Measurements from ENCODE around the gene RNGTT. TPM values are rescaled to one million over a fixed set of nuclear protein-coding genes. Genes with fewer than 3 reads are reported as not detected.

RNGTT gene
- polyA plus RNA-seq, 4 donors: 13.3 to 18.4 (median 17.1) TPM

DNA sequence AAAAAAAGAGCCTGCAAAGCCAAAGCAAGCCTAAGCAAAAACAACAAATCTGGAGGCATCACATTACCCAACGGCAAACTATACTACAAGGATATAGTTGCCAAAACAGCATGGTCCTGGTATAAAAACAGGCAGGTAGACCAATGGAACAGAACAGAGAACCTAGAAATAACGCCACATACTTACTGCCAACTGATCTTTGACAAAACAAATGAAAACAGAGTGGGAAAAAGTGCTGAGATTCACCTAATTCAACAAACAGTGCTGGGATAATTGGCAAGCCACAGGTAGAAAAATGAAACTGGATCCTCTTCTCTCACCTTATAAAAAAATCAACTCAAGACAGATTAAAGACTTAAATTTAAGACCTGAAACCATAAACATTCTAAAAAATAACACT is 291.8 kb downstream of the RNGTT start:
- no peak for DNase-seq (ENCODE audit: low read depth in 4 of 4, low spot score in 3 of 4)

DNA sequence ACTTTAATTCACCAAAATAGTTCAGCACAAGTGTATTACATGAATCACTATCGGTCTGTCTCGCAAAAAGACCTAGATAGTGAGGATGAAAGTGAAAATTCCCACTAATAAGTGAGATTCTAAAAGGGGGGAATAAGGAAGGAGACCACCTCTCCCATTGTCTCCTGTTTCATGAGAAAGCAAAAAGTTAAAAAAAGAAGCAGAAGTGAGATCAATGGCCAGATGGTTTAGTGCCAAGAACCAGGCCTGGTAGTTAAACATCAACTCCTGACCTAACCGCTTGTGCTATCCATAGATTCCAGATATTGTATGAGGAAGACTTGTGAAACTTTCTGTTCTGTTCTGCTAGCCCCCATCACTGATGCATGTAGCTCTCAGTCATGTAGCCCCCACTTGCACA is 293.0 kb downstream of the RNGTT start:
- DNase-seq (ENCODE audit: low read depth in 4 of 4, low spot score in 3 of 4): no peak

DNA sequence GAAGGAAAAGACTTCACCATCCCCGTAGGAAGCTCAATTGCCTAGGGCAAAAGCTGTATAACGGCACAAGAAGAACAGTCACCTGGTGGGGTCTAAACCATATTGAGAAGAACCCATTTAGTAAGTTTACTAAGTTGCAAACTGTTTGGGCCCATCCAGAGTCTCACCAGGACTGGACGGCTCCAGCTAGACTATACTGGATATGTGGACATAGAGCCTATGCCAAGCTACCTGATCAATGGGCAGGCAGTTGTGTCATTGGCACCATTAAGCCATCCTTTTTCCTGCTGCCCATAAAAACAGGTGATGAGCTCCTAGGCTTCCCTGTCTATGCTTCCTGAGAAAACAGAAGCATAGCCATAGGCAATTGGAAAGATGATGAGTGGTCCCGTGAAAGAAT is 293.9 kb downstream of the RNGTT start:
- DNase-seq (ENCODE audit: low read depth in 4 of 4, low spot score in 3 of 4): no peak

DNA sequence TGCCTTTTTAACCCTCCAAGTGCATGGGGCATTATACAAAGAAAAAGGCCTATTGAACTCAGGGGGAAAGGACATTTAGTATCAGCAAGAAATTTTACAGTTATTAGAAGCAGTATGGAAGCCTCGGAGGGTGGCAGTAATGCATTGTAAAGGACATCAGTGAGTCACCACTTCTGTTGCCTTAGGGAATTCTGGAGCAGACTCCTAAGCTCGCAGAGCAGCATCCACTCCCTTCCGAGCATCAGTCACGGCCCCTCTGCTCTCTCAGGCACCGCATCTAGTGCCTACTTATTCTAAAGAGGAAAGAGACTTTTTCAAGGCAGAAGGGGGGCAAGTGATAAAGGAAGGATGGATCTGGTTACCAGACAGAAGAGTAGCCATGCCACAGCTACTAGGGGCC is 296.5 kb downstream of the RNGTT start:
- DNase-seq (ENCODE audit: low read depth in 4 of 4, low spot score in 3 of 4): no peak

DNA sequence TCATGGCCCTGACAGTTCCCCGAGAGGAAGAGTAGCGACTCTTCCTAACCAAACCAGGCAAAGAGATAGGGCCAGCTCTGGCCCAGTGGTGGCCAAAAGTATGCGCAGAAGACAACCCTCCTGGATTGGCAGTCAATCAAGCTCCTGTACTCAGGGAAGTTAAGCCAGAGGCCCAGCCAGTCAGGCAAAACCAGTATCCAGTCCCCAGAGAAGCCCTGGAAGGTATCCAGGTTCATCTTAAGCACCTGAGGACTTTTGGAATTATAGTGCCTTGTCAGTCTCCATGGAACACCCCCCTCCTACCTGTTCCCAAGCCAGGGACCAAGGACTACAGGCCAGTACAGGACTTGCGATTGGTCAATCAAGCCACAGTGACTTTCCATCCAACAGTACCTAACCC is 298.3 kb downstream of the RNGTT start:
- DNase-seq (ENCODE audit: low read depth in 4 of 4, low spot score in 3 of 4): no peak

DNA sequence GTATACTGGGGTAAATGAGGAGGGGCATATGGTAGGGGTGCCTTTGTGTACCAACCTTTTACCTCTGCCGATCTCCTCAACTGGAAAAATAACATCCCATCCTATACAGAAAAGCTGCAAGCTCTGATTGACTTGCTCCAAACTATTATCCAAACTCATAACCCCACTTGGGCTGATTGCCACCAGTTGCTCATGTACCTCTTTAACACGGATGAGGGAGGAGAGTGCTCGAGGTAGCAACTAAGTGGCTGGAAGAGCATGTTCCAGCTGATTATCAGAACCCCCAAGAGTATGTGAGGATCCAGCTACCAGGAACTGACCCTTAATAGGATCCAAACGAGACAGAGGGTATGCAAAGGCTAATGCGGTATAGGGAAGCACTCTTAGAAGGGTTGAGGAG is 299.6 kb downstream of the RNGTT start:
- no peak for DNase-seq (ENCODE audit: low read depth in 4 of 4, low spot score in 3 of 4)

DNA sequence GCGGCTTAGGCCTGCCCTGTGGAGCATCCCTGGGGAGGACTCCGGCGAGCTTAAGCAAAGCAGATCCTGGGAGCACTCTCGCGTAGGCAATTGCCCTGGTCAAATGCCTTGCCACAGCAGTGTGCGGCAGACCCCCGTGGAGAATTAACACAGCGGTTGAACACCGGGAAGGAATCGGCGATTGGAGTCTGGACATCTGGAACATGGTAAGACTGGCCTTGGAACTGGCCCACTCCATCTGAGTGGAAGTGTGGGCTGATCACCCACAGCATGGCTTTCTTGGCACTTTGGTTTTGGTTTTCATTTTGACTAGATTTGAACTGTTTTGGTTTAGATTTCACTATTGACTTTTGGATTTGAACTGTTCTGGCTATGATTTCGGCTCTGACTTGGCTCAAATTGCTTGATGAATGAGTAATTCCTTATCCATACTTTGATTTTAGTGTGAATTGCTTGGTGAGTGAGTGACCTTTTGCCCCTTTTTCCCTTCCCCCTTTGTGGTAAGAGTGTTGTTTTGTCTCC is 300.7 kb downstream of the RNGTT start:
- DNase-seq (ENCODE audit: low read depth in 4 of 4, low spot score in 3 of 4): no peak

GRCh38 chr6:88662163-88662580 is 301.2 kb downstream of the RNGTT start:
- DNase-seq (ENCODE audit: low read depth in 4 of 4, low spot score in 3 of 4): no peak

- DNase-seq (ENCODE audit: low read depth in 4 of 4, low spot score in 3 of 4): no peak
These were observed 302.3 kb downstream of the RNGTT start for GRCh38 chr6:88661136-88661535.

DNA sequence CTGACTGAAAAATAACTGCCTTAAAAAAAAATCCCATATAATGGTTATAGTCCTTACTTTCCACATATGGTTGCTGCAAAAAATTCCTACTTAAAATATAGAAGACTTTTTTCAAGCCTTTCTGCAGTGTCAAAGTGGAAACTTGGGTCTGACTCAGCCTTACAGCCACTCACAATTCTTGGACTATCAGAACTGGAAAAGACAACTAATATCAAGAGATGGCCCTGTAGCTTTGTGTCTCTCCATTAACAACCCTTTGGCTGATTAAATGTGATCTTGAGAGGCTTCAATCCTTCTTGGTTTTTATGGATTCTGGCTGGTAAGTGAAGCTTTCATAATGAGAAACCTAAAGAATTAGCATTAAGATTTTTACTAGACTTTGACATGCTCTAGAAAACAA is 307.8 kb downstream of the RNGTT start:
- DNase-seq (ENCODE audit: low read depth in 4 of 4, low spot score in 3 of 4): no peak

DNA sequence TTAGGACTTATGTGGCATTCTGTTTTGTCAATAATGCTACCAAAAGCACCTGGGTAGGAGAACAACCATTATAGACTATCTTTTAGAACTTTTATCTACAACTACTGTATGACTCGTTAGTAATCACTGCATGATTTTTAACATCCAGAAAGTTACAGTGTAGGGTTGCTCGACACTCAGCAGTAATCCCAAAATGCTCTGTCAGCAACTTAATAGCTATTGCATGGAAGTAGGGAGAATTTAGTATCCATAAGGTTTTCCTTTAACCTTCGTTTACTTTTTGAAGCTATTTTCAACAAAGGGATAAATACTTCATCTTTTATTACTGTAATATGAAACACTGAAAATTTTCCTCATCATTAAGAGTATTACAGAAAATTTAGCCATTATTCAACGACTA is 309.5 kb downstream of the RNGTT start:
- no peak for DNase-seq (ENCODE audit: low read depth in 4 of 4, low spot score in 3 of 4)

DNA sequence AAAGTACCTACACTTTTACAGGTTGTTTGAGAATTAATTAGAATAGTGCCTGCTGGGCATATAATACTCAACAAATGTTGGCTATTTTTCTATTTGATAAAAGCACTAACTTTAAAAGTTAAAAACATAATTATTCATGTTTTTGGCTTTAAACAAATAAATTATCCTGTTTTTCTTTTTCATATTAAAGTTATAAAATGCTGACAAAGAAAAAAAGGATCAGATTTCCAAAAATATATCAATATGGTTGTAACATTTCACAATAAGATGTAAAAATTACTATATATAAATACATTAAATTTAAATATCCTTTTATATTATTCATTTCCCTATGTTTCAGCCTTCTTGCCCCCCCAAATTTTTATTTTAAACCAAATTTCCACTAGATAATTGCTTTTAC is 312.0 kb downstream of the RNGTT start:
- no peak for DNase-seq (ENCODE audit: low read depth in 4 of 4, low spot score in 3 of 4)

- DNase-seq (ENCODE audit: low read depth in 4 of 4, low spot score in 3 of 4): no peak
These were observed 312.4 kb downstream of the RNGTT start for GRCh38 chr6:88650979-88651378.

- no peak for DNase-seq (ENCODE audit: low read depth in 4 of 4, low spot score in 3 of 4)
These were observed 313.3 kb downstream of the RNGTT start for GRCh38 chr6:88650029-88650619.

DNA sequence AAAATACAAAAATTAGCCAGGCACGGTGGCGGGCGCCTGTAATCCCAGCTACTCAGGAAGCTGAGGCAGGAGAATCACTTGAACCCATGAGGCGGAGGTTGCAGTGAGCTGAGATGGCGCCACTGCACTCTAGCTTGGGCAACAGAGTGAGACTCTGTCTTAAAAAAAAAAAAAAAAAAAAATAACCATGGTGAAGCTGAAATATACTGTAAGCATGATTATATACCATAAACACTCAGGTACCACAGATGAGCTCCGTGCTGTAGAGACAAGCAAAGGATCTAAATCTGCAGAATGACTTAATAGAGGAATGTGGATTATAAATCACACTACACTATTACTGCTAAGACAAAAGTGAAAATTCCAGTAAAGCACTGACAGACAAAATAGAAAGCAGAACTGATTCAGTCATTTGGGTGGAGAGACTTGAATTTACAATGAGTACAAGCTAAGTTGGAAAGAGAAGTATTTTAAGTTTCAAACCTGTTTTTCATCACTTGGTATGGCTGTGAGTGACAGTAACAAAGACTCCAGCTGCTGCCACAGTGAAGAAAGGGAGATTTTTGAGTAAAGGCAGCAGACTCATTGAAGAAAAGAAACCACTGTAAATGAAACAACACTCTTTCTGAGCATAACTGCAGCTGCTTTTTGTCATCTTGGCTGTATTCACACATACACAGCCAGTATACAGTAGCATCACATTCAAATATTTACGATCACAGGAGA is 322.1 kb downstream of the RNGTT start:
- peak in 3 of 4 donors; percentile 5 to 14 (median 6) for DNase-seq (ENCODE audit: low read depth in 4 of 4, low spot score in 3 of 4)

DNA sequence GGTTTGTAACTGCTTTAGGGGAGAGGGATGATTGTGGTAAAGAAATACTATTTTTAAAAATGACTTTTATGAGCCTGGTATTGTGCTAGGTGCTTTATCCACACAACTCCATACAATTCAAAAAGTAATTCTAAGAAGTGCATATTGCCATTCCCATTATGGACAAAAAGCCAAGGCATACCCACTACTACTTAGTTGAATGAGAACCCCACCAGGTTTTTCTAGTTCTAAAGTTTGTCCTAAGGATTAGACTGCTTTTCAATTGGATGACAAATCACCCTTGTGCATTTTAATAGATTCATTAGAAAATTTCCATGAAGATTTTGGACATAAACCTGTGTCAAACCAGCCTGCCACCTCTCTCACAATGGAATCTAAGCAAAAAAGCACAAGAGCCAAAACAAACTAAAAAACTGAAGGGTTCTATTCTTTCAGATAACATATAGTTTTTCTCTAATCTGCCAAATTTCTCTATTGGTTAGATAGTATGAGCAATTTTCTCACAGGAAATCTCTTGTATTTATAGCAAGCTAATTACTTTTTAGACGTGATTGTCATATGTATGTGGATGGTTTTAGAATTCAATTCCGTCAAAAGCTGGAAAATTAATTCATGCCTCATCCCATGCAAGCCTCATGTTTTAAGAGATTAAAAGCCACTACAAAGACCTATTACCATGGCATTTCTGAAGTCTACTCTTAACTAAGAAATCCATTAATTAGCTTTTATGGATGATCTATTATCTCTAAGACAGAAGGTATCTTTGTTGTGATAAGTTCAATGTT is 325.5 kb downstream of the RNGTT start:
- DNase-seq (ENCODE audit: low read depth in 4 of 4, low spot score in 3 of 4): no peak

DNA sequence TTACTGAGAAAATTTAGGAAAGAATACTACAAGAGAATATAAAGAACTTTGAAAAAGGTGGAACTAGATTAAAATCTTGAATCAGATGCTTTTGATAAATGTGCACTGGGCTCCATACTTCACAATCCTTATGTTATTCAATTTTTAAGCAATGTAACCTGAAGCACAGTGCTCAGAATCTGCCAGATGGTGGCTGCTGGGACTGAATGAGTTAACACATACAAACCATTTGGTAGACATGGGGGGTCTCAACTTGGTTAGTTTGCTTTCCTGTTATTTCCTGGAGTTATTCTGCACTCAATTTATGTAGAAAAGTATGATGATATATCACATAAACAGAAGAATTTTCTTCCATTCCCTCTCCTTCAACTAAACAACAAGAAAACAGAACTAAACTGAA is 326.5 kb downstream of the RNGTT start:
- no peak for DNase-seq (ENCODE audit: low read depth in 4 of 4, low spot score in 3 of 4)

DNA sequence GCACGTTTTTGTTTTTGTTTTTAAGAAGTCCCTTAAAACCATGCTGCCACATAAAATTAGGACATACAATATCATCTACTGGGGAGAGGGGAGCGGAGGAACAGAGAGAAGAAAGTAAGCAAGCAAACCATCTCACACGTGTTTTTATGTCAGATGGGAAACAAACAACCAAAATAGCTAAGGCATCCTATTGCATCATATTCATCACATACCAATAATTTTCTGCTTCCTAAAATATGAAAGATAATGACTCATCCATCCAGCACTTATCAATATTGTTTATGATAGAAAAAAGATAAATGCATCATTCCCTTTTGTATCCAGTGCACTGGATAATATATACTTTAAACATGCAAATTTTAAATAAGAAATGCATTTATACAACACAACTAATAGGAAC is 329.6 kb downstream of the RNGTT start:
- no peak for DNase-seq (ENCODE audit: low read depth in 4 of 4, low spot score in 3 of 4)

DNA sequence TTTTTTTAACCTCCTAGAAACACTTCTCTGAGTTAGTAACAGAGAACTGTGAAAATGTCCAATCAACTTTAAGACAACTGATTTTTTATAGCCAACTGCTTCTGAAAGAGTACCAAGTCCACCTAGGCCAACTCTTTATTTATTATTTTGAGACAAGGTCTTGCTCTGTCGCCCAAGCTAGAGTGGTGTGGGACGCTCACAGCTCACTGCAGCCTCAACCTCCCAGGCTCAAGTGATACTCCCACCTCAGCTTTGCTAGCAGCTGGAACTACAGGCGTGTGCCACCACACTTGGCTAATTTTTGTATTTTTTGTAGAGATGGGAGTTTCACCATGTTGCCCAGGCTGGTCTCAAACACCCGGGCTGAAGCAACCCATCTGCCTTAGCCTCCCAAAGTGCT is 331.6 kb downstream of the RNGTT start:
- DNase-seq (ENCODE audit: low read depth in 4 of 4, low spot score in 3 of 4): no peak

- DNase-seq (ENCODE audit: low read depth in 4 of 4, low spot score in 3 of 4): no peak
These were observed 333.5 kb downstream of the RNGTT start for GRCh38 chr6:88629838-88630494.

DNA sequence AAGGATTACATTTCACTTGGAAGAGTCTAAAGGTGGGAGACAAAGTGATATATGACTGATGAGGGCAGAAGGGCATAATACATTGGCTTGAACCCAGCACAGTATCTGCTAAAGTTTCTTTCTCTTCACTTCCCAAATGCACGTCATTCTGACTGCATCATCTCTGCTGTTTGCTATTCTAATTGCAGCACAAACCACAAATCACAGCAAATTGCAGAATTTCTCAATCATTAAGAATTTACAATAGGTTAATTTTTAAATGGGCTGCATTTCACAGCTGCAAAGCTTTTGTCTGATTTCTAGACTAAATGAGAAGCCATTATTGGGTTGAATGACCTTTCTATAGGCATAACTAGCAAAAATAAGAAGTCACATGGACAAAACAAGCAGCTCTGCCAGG is 337.0 kb downstream of the RNGTT start:
- DNase-seq (ENCODE audit: low read depth in 4 of 4, low spot score in 3 of 4): no peak

Measured in left renal pelvis (tissue), 4 donors.